ENCODE data around the gene KHDRBS1. TPM values are rescaled to one million over a fixed set of nuclear protein-coding genes. Genes with fewer than 3 reads are reported as not detected.
A peak's percentile ranks its signal among the peaks of the same experiment; 100 is the strongest.

Gene KHDRBS1
- total and polyA plus RNA-seq, 9 of the 15 experiments (the other 6 are each of a cell fraction or from before 2014, with no cell fraction given), result 48.4 to 257 (median 114) TPM

GRCh38 chr1:31981972-31982371, 31.7 kb upstream of the KHDRBS1 start (continued):
- TF ChIP-seq USF1 (CRISPR knock-in tag; IDR thresholded peaks at IDR 0.05), result no peak
- TF ChIP-seq MECOM (CRISPR knock-in tag; IDR thresholded peaks at IDR 0.05), result no peak
- no peak for TF ChIP-seq BMI1 (IDR thresholded peaks at IDR 0.05; ENCODE audit: low read length)
- TF ChIP-seq TRIM24 (IDR thresholded peaks at IDR 0.05), result no peak
- TF ChIP-seq, protein P1, sequence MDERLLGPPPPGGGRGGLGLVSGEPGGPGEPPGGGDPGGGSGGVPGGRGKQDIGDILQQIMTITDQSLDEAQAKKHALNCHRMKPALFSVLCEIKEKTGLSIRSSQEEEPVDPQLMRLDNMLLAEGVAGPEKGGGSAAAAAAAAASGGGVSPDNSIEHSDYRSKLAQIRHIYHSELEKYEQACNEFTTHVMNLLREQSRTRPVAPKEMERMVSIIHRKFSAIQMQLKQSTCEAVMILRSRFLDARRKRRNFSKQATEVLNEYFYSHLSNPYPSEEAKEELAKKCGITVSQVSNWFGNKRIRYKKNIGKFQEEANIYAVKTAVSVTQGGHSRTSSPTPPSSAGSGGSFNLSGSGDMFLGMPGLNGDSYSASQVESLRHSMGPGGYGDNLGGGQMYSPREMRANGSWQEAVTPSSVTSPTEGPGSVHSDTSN (CRISPR knock-in tag; IDR thresholded peaks at IDR 0.05; ENCODE audit: low read depth), result no peak
- TF ChIP-seq, protein P1 (tag; conservative IDR thresholded peaks at IDR 0.05; ENCODE audit: low read depth), result 0 out of 2 replicates have a peak, but pooled peaks have one; percentile 14
- no peak for TF ChIP-seq ZNF232 (CRISPR knock-in tag; IDR thresholded peaks at IDR 0.05)
- TF ChIP-seq THRAP3 (IDR thresholded peaks at IDR 0.05; ENCODE audit: borderline replicate concordance), result no peak
- no peak for TF ChIP-seq GABPA (tag; conservative IDR thresholded peaks at IDR 0.05; ENCODE audit: low read depth)
- no peak for TF ChIP-seq ZNF354B (CRISPR knock-in tag; IDR thresholded peaks at IDR 0.05)
- TF ChIP-seq SLC30A9 (CRISPR knock-in tag; IDR thresholded peaks at IDR 0.05), result no peak
- TF ChIP-seq ZNF551 (CRISPR knock-in tag; IDR thresholded peaks at IDR 0.05), result no peak
- no peak for TF ChIP-seq CREB1 (IDR thresholded peaks at IDR 0.05)
- no peak for TF ChIP-seq CREB1 (CRISPR knock-in tag; IDR thresholded peaks at IDR 0.05)
- no peak for TF ChIP-seq ZBTB34 (CRISPR knock-in tag; IDR thresholded peaks at IDR 0.05)
- TF ChIP-seq, protein P2, sequence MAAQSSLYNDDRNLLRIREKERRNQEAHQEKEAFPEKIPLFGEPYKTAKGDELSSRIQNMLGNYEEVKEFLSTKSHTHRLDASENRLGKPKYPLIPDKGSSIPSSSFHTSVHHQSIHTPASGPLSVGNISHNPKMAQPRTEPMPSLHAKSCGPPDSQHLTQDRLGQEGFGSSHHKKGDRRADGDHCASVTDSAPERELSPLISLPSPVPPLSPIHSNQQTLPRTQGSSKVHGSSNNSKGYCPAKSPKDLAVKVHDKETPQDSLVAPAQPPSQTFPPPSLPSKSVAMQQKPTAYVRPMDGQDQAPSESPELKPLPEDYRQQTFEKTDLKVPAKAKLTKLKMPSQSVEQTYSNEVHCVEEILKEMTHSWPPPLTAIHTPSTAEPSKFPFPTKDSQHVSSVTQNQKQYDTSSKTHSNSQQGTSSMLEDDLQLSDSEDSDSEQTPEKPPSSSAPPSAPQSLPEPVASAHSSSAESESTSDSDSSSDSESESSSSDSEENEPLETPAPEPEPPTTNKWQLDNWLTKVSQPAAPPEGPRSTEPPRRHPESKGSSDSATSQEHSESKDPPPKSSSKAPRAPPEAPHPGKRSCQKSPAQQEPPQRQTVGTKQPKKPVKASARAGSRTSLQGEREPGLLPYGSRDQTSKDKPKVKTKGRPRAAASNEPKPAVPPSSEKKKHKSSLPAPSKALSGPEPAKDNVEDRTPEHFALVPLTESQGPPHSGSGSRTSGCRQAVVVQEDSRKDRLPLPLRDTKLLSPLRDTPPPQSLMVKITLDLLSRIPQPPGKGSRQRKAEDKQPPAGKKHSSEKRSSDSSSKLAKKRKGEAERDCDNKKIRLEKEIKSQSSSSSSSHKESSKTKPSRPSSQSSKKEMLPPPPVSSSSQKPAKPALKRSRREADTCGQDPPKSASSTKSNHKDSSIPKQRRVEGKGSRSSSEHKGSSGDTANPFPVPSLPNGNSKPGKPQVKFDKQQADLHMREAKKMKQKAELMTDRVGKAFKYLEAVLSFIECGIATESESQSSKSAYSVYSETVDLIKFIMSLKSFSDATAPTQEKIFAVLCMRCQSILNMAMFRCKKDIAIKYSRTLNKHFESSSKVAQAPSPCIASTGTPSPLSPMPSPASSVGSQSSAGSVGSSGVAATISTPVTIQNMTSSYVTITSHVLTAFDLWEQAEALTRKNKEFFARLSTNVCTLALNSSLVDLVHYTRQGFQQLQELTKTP (IDR thresholded peaks at IDR 0.05; ENCODE audit: low read depth in 1 of 2, partially characterized antibody in 2 of 2), result no peak
- no peak for TF ChIP-seq SPI1 (IDR thresholded peaks at IDR 0.05; ENCODE audit: borderline replicate concordance, low read depth, low read length)
- no peak for TF ChIP-seq RFX1 (IDR thresholded peaks at IDR 0.05)
- TF ChIP-seq GATA2 (CRISPR knock-in tag; IDR thresholded peaks at IDR 0.05), result no peak
- TF ChIP-seq, protein P3, sequence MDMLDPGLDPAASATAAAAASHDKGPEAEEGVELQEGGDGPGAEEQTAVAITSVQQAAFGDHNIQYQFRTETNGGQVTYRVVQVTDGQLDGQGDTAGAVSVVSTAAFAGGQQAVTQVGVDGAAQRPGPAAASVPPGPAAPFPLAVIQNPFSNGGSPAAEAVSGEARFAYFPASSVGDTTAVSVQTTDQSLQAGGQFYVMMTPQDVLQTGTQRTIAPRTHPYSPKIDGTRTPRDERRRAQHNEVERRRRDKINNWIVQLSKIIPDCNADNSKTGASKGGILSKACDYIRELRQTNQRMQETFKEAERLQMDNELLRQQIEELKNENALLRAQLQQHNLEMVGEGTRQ (CRISPR knock-in tag; IDR thresholded peaks at IDR 0.05), result no peak
- no peak for TF ChIP-seq PYGO2 (tag; IDR thresholded peaks at IDR 0.05)
- no peak for TF ChIP-seq ZBTB8A (IDR thresholded peaks at IDR 0.05; ENCODE audit: partially characterized antibody)

Data from K562 (cell line).